GM18867 (cell line): ENCODE measurements around the gene LDLR.
"Not testable (repeated sequence)": the region's sequence is repeated elsewhere in the genome, so short reads cannot be mapped to it uniquely, and the experiment has no call there.

Experiments
- ATAC-seq: cut with Tn5 transposase; IDR thresholded peaks from one replicate; pipeline ENCODE4 v1.9.1; 2021; ENCODE audit warnings: mild to moderate bottlenecking, moderate library complexity; ENCODE audit not compliant: unreplicated experiment

The LDLR gene

GRCh38 chr19:11103667-11104066 lies 14.4 kb downstream of the LDLR start:
- ATAC-seq = not testable (repeated sequence)

GRCh38 chr19:11105014-11105636 lies 15.9 kb downstream of the LDLR start:
- no peak for ATAC-seq

- no peak for ATAC-seq
Observed at GRCh38 chr19:11106477-11106876, 17.2 kb downstream of the LDLR start.

- no peak for ATAC-seq
Observed at GRCh38 chr19:11108746-11109145, 19.5 kb downstream of the LDLR start.

- ATAC-seq = no peak
Observed at GRCh38 chr19:11111117-11111770, 22.0 kb downstream of the LDLR start.

- ATAC-seq = no peak
Observed at GRCh38 chr19:11111771-11112144, 22.5 kb downstream of the LDLR start.

GRCh38 chr19:11113140-11113708 lies 24.0 kb downstream of the LDLR start:
- ATAC-seq = no peak

- ATAC-seq = no peak
Observed at GRCh38 chr19:11115042-11115441, 25.8 kb downstream of the LDLR start.

GRCh38 chr19:11115895-11116446 lies 26.7 kb downstream of the LDLR start:
- ATAC-seq = no peak

- ATAC-seq = no peak
Observed at GRCh38 chr19:11116507-11116906, 27.2 kb downstream of the LDLR start.

GRCh38 chr19:11121963-11122362 lies 32.7 kb downstream of the LDLR start:
- not testable (repeated sequence) for ATAC-seq

GRCh38 chr19:11123114-11123513 lies 33.9 kb downstream of the LDLR start:
- ATAC-seq = no peak

- not testable (repeated sequence) for ATAC-seq
Observed at GRCh38 chr19:11124157-11124556, 34.9 kb downstream of the LDLR start.

GRCh38 chr19:11125994-11126685 lies 36.9 kb downstream of the LDLR start:
- no peak for ATAC-seq

- ATAC-seq = no peak
Observed at GRCh38 chr19:11127905-11128304, 38.6 kb downstream of the LDLR start.

- ATAC-seq = no peak
Observed at GRCh38 chr19:11130824-11131455, 41.7 kb downstream of the LDLR start.

- no peak for ATAC-seq
Observed at GRCh38 chr19:11131471-11131870, 42.2 kb downstream of the LDLR start.

- ATAC-seq = no peak
Observed at GRCh38 chr19:11136400-11137101, 47.3 kb downstream of the LDLR start.

- no peak for ATAC-seq
Observed at GRCh38 chr19:11137542-11138384, 48.5 kb downstream of the LDLR start.
